ENCODE data around the gene ECE1.
"Not testable (repeated sequence)": the region's sequence is repeated elsewhere in the genome, so short reads cannot be mapped to it uniquely, and the experiment has no call there.

DNA sequence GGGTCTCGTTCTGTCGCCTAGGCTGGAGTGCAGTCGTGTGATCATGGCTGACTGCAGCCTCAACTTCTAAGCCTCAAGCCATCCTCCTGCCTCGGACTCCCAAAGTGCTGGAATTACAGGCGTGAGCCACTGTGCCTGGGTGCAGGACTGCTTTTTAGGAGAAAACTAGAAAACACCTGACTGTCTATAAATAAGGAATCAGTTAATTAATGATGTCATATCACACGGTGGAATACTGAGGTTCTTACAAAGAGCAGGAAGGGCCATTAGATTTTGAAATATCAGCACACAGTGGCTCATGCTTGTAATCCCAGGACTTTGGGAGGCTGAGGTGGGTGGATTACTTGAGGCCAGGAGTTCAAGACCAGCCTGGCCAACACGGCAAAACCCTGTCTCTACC lies 62.0 kb downstream of the ECE1 start:
- not testable (repeated sequence) for TF ChIP-seq USF2 (IDR thresholded peaks at IDR 0.05; ENCODE audit: low read length); ZNF274 (IDR thresholded peaks at IDR 0.05; ENCODE audit: borderline replicate concordance, extremely low read depth, low read length); CTCF (IDR thresholded peaks at IDR 0.05; ENCODE audit: control extremely low read depth in 1 of 3, insufficient read depth in 1 of 3, low read depth in 1 of 3, low read length in 3 of 3); SIN3A (conservative IDR thresholded peaks at IDR 0.05 in 1 of 2, IDR thresholded peaks at IDR 0.05 in 1 of 2; ENCODE audit: low read depth in 1 of 2, low read length in 2 of 2)
- TF ChIP-seq, protein P1, sequence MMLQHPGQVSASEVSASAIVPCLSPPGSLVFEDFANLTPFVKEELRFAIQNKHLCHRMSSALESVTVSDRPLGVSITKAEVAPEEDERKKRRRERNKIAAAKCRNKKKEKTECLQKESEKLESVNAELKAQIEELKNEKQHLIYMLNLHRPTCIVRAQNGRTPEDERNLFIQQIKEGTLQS (IDR thresholded peaks at IDR 0.05; ENCODE audit: insufficient read depth, low read depth, low read length): not testable (repeated sequence)
